Progenitor cell of endocrine pancreas (in vitro differentiated cells): ENCODE data around the gene C3orf52. TPM values are rescaled to one million over a fixed set of nuclear protein-coding genes. Genes with fewer than 3 reads are reported as not detected.
"Not testable (repeated sequence)": the region's sequence is repeated elsewhere in the genome, so short reads cannot be mapped to it uniquely, and the experiment has no call there.

ENCODE experiments used
- DNase-seq: peaks from one replicate; pipeline ENCODE4 v3.0.0; 2021; ENCODE audit warnings: low spot score; ENCODE audit not compliant: unreplicated experiment
- H3K27ac Mint-ChIP-seq: 2 replicates; pipeline ENCODE4 v1.8.0; 2021; ENCODE audit warnings: mild to moderate bottlenecking, moderate library complexity, mixed read lengths
- H3K27me3 Mint-ChIP-seq: 2 replicates; pipeline ENCODE4 v1.8.0; 2021; ENCODE audit warnings: mixed read lengths
- H3K36me3 Mint-ChIP-seq: 2 replicates; pipeline ENCODE4 v1.8.0; 2022; ENCODE audit warnings: mixed read lengths; ENCODE audit not compliant: insufficient read depth
- H3K4me1 Mint-ChIP-seq: 2 replicates; pipeline ENCODE4 v1.8.0; 2021; ENCODE audit warnings: low read depth, mixed read lengths
- H3K4me3 Mint-ChIP-seq: 2 replicates; pipeline ENCODE4 v1.8.0; 2021; ENCODE audit warnings: low read depth, mild to moderate bottlenecking, moderate library complexity, mixed read lengths
- H3K9me3 Mint-ChIP-seq: 2 replicates; pipeline ENCODE4 v1.8.0; 2021; ENCODE audit warnings: low read depth, mixed read lengths
- total RNA-seq: library from RNA; stranded (reverse); gene quantifications from 2 replicates; pipeline ENCODE4 v1.2.1, GENCODE V29; 2021
- TF ChIP-seq, protein P1 (sequence below): fragments of 200-600 bp; sonication (generic); IDR thresholded peaks from one replicate; pipeline ENCODE4 v1.5.0; 2021; ENCODE audit warnings: antibody characterized with exemption, mild to moderate bottlenecking; ENCODE audit not compliant: unreplicated experiment

C3orf52 gene
- total RNA-seq, 1 donor from 2014 or later: 20.6 TPM

DNA sequence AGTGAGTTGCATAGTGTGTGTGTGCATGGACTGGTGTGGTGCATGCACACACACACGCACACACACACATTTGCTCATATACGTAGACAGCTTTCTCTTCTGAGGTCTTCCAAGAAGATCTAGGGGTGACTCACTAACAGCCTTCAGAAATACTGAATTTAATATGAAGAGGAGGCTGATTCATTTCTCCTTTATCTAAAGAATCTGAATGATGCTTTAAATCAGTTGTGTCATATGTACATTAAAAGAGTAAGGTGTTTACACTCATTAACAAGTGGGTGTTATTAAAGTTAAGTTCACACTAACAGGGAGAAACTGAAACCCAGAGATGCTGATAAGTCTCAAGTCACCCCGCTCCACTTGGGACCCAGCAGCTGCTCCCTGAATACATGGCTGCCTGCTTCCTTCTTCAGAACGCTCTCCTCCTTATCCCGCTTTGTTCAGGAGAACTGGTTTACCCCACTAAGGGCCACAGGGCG is 29.7 kb upstream of the C3orf52 start:
- Mint-ChIP-seq H3K4me1 (peaks cover 17% of the 10 kb centered on the region), H3K9me3 (peaks cover 7% of the 10 kb centered on the region), H3K27ac (no peak overlapping the region), H3K27me3 (no peaks in the 10 kb centered on the region), H3K4me3 (no peak overlapping the region), H3K36me3 (no peaks in the 10 kb centered on the region)
- TF ChIP-seq, protein P1, sequence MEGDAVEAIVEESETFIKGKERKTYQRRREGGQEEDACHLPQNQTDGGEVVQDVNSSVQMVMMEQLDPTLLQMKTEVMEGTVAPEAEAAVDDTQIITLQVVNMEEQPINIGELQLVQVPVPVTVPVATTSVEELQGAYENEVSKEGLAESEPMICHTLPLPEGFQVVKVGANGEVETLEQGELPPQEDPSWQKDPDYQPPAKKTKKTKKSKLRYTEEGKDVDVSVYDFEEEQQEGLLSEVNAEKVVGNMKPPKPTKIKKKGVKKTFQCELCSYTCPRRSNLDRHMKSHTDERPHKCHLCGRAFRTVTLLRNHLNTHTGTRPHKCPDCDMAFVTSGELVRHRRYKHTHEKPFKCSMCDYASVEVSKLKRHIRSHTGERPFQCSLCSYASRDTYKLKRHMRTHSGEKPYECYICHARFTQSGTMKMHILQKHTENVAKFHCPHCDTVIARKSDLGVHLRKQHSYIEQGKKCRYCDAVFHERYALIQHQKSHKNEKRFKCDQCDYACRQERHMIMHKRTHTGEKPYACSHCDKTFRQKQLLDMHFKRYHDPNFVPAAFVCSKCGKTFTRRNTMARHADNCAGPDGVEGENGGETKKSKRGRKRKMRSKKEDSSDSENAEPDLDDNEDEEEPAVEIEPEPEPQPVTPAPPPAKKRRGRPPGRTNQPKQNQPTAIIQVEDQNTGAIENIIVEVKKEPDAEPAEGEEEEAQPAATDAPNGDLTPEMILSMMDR: no peak
- DNase-seq: no peak

DNA sequence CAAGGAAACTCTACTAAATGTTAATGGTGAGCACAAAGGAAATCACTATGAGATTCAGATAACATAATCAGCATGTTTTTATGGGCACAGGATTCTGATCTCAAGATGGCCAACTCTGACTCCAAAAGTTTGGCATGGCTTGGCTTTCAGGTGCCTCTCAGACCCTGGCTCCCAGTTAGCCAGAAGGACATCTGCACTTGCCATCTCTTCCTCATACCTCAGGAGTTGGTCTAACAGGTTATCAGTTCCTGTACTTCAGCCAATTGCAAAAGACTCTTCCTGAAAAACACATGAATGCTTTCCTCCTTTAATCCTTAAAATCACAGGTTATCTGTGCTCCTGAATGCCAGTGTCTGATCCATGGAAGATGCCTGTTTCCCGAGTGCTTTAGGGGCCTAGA is 26.7 kb upstream of the C3orf52 start:
- TF ChIP-seq, protein P1: no peak
- DNase-seq: no peak
- Mint-ChIP-seq H3K9me3 (peaks cover 7% of the 10 kb centered on the region), H3K4me3 (no peak overlapping the region), H3K4me1 (peaks cover 3% of the 10 kb centered on the region), H3K27me3 (no peaks in the 10 kb centered on the region), H3K36me3 (no peaks in the 10 kb centered on the region), H3K27ac (no peak overlapping the region)

DNA sequence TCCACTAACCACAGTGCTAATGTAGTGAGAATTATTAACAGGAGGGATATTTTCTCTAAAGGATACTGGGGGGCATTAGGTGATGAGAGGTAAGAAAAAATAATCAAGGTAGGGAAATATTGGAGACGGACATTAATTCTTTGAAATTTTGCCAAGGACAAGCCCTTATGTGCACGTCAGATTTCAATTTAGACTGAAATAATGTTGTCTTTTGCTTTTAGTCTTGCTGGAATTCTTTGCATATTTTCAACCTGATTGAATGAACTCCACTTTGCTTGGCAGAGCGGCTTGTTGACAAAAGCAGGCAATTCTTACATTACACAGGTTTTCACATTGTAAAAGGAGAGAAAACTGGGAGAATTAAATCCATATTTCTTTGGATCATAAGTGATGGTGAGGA is 25.0 kb upstream of the C3orf52 start:
- Mint-ChIP-seq H3K36me3 (no peaks in the 10 kb centered on the region), H3K27me3 (no peaks in the 10 kb centered on the region), H3K4me1 (peaks cover 3% of the 10 kb centered on the region), H3K4me3 (no peak overlapping the region), H3K9me3 (peaks cover 7% of the 10 kb centered on the region), H3K27ac (no peak overlapping the region)
- TF ChIP-seq, protein P1: no peak
- DNase-seq: no peak

DNA sequence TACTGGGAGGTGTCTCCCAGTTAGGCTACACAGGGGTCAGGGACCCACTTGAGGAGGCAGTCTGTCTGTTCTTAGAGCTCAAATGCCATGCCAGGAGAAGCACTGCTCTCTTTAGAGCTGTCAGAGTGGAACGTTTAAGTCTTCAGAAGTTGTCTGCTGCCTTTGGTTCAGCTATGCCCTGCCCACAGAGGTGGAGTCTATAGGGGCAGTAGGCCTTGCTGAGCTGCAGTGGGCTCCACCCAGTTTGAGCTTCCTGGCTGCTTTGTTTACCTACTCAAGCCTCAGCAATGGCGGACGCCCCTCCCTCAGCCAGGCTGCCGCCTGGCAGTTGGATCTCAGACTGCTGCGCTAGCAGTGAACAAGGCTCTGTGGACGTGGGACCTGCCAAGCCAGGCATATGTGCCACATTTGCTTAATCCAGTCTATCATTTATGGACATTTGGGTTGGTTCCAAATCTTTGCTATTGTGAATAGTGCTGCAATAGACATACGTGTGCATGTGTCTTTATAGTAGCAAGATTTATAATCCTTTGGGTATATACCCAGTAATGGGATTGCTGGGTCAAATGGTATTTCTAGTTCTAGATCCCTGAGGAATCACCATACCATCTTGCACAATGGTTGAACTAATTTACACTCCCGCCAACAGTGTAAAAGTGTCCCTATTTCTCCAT is 13.7 kb upstream of the C3orf52 start:
- H3K27me3 Mint-ChIP-seq, H3K9me3 Mint-ChIP-seq, H3K36me3 Mint-ChIP-seq, H3K27ac Mint-ChIP-seq, DNase-seq, H3K4me3 Mint-ChIP-seq: not testable (repeated sequence)
- H3K4me1 Mint-ChIP-seq: peaks cover 26% of the 10 kb centered on the region

DNA sequence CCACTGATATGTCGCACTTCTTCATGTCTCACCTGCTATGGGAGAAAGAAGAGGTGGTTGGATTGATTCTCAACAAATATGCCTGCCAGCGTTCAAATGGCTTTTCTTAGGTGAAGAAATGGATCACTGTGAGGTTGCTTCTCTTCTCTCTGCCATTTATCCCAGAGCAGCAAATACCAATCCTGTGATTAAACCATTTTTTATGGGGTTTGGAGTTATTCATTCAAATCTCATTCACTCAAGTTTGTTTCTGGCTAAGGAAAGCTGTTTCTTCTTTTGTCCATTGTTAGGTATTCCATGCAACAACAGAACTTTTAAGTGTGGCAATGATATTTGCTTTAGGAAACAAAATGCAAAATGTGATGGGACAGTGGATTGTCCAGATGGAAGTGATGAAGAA is 12.2 kb upstream of the C3orf52 start:
- DNase-seq: no peak
- Mint-ChIP-seq H3K4me1 (peaks cover 26% of the 10 kb centered on the region), H3K27ac (no peak overlapping the region), H3K27me3 (no peaks in the 10 kb centered on the region), H3K36me3 (no peaks in the 10 kb centered on the region), H3K4me3 (no peak overlapping the region), H3K9me3 (no peaks in the 10 kb centered on the region)
- TF ChIP-seq, protein P1: no peak
